GM23338 (cell line): ENCODE results near the gene EVC. TPM values are rescaled to one million over a fixed set of nuclear protein-coding genes. Genes with fewer than 3 reads are reported as not detected.

Experiments
- ATAC-seq: fragments of 200-7000 bp; cut with Tn5 transposase; 3 replicates; pipeline ENCODE4 v1.9.1; 2020
- DNase-seq: peaks from one replicate; pipeline ENCODE4 v3.0.0-alpha.2; 2015; ENCODE audit warnings: low spot score
- H2AFZ ChIP-seq: fragments of 200-600 bp; sonication (generic); 2 replicates; pipeline ENCODE4 v1.8.0; 2016; ENCODE audit warnings: antibody characterized with exemption, mild to moderate bottlenecking, moderate library complexity
- H3F3A ChIP-seq: fragments of 200-600 bp; sonication (generic); replicated peaks from 2 replicates; pipeline ENCODE4 v1.8.0; 2017; ENCODE audit warnings: antibody characterized with exemption, mixed run types, low read depth
- H3K27ac ChIP-seq: fragments of 200-600 bp; sonication (generic); 2 replicates; pipeline ENCODE4 v1.6.1; 2016; ENCODE audit warnings: low read depth
- H3K27me3 ChIP-seq: fragments of 200-600 bp; sonication (generic); 2 replicates; pipeline ENCODE4 v1.8.0; 2016; ENCODE audit warnings: mild to moderate bottlenecking, mixed run types, moderate library complexity; ENCODE audit not compliant: insufficient read depth
- H3K36me3 ChIP-seq: fragments of 200-600 bp; sonication (generic); 2 replicates; pipeline ENCODE4 v1.8.0; 2016; ENCODE audit warnings: mild to moderate bottlenecking; ENCODE audit not compliant: insufficient read depth
- H3K4me1 ChIP-seq: fragments of 200-600 bp; sonication (generic); 2 replicates; pipeline ENCODE4 v1.8.0; 2016; ENCODE audit warnings: mild to moderate bottlenecking, moderate library complexity; ENCODE audit not compliant: insufficient read depth
- H3K4me2 ChIP-seq: fragments of 200-600 bp; sonication (generic); 2 replicates; pipeline ENCODE4 v1.7.1; 2017; ENCODE audit warnings: mixed run types
- H3K4me3 ChIP-seq: fragments of 200-600 bp; sonication (generic); 2 replicates; pipeline ENCODE4 v1.6.1; 2016; ENCODE audit warnings: mixed run types
- H3K79me2 ChIP-seq: fragments of 200-600 bp; sonication (generic); replicated peaks from 2 replicates; pipeline ENCODE4 v1.8.0; 2017; ENCODE audit warnings: mild to moderate bottlenecking; ENCODE audit not compliant: insufficient read depth
- H3K9me2 ChIP-seq: fragments of 200-600 bp; sonication (generic); 2 replicates; pipeline ENCODE4 v1.8.0; 2017; ENCODE audit not compliant: insufficient read depth
- H4K20me1 ChIP-seq: fragments of 200-600 bp; sonication (generic); replicated peaks from 2 replicates; pipeline ENCODE4 v1.8.0; 2017; ENCODE audit warnings: mild to moderate bottlenecking; ENCODE audit not compliant: insufficient read depth
- H3K27ac Mint-ChIP-seq: 2 replicates; pipeline ENCODE4 v1.8.0; 2020; ENCODE audit warnings: inconsistent platforms, mild to moderate bottlenecking, moderate library complexity, mixed read lengths
- H3K27me3 Mint-ChIP-seq: 3 replicates; pipeline ENCODE4 v1.8.0; 2022; ENCODE audit warnings: low read depth, mild to moderate bottlenecking, moderate library complexity, mixed read lengths, inconsistent platforms; ENCODE audit not compliant: insufficient read depth, poor library complexity
- H3K36me3 Mint-ChIP-seq: 3 replicates; pipeline ENCODE4 v1.8.0; 2021; ENCODE audit warnings: low read depth, mild to moderate bottlenecking, inconsistent platforms, moderate library complexity, mixed read lengths
- H3K4me1 Mint-ChIP-seq: 3 replicates; pipeline ENCODE4 v1.8.0; 2020; ENCODE audit warnings: mild to moderate bottlenecking, inconsistent platforms, mixed read lengths
- H3K4me3 Mint-ChIP-seq: 3 replicates; pipeline ENCODE4 v1.8.0; 2021; ENCODE audit warnings: moderate library complexity, mild to moderate bottlenecking, inconsistent platforms, mixed read lengths
- H3K9me3 Mint-ChIP-seq: 3 replicates; pipeline ENCODE4 v1.8.0; 2020; ENCODE audit warnings: moderate library complexity, mild to moderate bottlenecking, inconsistent platforms, mixed read lengths
- CREB1 ChIP-seq: fragments of 250-450 bp; sonication (Bioruptor Pico); IDR thresholded peaks from 2 replicates; pipeline ENCODE4 v1.5.0; 2020; ENCODE audit warnings: low read depth, mild to moderate bottlenecking, moderate library complexity
- EZH2 ChIP-seq: fragments of 200-600 bp; sonication (generic); IDR thresholded peaks from one replicate; pipeline ENCODE4 v1.8.0; 2017; ENCODE audit warnings: antibody characterized with exemption, mild to moderate bottlenecking, low read depth; ENCODE audit not compliant: unreplicated experiment
- JUNB ChIP-seq: IDR thresholded peaks from one replicate; pipeline ENCODE4 v1.6.1; 2016; ENCODE audit warnings: antibody characterized with exemption; ENCODE audit not compliant: unreplicated experiment
- ZNF114 ChIP-seq: fragments of 250-450 bp; sonication (Bioruptor Pico); IDR thresholded peaks from 2 replicates; pipeline ENCODE4 v1.5.0; 2020; ENCODE audit warnings: mild to moderate bottlenecking, moderate library complexity
- ZNF331 ChIP-seq: fragments of 250-450 bp; sonication (Bioruptor Pico); IDR thresholded peaks from 2 replicates; pipeline ENCODE4 v1.5.0; 2020; ENCODE audit warnings: low read depth, mild to moderate bottlenecking, moderate library complexity
- polyA plus RNA-seq: library from polyadenylated mRNA; unstranded; fragments of >200 nt; fragmentation: Nextera tagmentation; extraction: Ambion mirVana; gene quantifications from 2 replicates; pipeline ENCODE4 v1.2.1, GENCODE V29; 2016
- total RNA-seq: library from RNA; depleted of rRNA; stranded (reverse); fragments of >200 nt; shearing (Covaris generic); gene quantifications from 2 replicates; pipeline ENCODE4 v1.2.3, GENCODE V29; 2014
- TF ChIP-seq, protein P1 (sequence below): fragments of 250-450 bp; sonication (Bioruptor Pico); IDR thresholded peaks from 2 replicates; pipeline ENCODE4 v1.5.0; 2020; ENCODE audit warnings: mild to moderate bottlenecking, moderate library complexity
- TF ChIP-seq, protein P2 (sequence below): IDR thresholded peaks from 2 replicates; pipeline ENCODE4 v1.6.1; 2016; ENCODE audit warnings: antibody characterized with exemption

EVC gene
- total and polyA plus RNA-seq, 2 experiments from 2014 or later, result 1.7 to 12.8 TPM

DNA sequence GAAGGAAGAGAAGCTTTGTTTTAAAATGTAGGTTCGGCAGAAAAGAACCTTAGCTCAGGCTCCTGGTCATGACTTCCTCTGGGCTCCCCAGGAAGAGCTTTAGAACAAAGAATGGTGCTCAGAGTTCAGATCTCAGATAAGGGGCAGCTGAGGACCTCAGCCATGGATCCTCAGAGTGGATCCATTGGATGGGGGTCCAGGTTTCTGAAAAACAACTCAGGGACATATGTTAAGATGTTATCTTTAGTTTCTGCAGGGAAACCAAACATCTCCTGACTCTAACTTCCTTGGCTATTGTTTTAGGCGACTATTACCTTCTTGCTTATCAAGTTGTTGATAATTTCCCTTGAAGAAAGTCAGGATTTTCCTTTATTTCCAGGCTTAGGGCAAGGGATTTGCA, 5.4 kb downstream of the EVC start (continued):
- TF ChIP-seq, protein P1, sequence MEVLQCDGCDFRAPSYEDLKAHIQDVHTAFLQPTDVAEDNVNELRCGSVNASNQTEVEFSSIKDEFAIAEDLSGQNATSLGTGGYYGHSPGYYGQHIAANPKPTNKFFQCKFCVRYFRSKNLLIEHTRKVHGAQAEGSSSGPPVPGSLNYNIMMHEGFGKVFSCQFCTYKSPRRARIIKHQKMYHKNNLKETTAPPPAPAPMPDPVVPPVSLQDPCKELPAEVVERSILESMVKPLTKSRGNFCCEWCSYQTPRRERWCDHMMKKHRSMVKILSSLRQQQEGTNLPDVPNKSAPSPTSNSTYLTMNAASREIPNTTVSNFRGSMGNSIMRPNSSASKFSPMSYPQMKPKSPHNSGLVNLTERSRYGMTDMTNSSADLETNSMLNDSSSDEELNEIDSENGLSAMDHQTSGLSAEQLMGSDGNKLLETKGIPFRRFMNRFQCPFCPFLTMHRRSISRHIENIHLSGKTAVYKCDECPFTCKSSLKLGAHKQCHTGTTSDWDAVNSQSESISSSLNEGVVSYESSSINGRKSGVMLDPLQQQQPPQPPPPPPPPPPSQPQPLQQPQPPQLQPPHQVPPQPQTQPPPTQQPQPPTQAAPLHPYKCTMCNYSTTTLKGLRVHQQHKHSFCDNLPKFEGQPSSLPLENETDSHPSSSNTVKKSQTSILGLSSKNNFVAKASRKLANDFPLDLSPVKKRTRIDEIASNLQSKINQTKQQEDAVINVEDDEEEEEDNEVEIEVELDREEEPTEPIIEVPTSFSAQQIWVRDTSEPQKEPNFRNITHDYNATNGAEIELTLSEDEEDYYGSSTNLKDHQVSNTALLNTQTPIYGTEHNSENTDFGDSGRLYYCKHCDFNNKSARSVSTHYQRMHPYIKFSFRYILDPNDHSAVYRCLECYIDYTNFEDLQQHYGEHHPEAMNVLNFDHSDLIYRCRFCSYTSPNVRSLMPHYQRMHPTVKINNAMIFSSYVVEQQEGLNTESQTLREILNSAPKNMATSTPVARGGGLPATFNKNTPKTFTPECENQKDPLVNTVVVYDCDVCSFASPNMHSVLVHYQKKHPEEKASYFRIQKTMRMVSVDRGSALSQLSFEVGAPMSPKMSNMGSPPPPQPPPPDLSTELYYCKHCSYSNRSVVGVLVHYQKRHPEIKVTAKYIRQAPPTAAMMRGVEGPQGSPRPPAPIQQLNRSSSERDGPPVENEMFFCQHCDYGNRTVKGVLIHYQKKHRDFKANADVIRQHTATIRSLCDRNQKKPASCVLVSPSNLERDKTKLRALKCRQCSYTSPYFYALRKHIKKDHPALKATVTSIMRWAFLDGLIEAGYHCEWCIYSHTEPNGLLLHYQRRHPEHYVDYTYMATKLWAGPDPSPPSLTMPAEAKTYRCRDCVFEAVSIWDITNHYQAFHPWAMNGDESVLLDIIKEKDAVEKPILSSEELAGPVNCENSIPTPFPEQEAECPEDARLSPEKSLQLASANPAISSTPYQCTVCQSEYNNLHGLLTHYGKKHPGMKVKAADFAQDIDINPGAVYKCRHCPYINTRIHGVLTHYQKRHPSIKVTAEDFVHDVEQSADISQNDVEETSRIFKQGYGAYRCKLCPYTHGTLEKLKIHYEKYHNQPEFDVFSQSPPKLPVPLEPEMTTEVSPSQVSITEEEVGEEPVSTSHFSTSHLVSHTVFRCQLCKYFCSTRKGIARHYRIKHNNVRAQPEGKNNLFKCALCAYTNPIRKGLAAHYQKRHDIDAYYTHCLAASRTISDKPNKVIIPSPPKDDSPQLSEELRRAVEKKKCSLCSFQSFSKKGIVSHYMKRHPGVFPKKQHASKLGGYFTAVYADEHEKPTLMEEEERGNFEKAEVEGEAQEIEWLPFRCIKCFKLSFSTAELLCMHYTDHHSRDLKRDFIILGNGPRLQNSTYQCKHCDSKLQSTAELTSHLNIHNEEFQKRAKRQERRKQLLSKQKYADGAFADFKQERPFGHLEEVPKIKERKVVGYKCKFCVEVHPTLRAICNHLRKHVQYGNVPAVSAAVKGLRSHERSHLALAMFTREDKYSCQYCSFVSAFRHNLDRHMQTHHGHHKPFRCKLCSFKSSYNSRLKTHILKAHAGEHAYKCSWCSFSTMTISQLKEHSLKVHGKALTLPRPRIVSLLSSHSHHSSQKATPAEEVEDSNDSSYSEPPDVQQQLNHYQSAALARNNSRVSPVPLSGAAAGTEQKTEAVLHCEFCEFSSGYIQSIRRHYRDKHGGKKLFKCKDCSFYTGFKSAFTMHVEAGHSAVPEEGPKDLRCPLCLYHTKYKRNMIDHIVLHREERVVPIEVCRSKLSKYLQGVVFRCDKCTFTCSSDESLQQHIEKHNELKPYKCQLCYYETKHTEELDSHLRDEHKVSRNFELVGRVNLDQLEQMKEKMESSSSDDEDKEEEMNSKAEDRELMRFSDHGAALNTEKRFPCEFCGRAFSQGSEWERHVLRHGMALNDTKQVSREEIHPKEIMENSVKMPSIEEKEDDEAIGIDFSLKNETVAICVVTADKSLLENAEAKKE (CRISPR knock-in tag), result no peak
- TF ChIP-seq ZNF114 (no peak), JUNB (no peak)
- TF ChIP-seq, protein P2, sequence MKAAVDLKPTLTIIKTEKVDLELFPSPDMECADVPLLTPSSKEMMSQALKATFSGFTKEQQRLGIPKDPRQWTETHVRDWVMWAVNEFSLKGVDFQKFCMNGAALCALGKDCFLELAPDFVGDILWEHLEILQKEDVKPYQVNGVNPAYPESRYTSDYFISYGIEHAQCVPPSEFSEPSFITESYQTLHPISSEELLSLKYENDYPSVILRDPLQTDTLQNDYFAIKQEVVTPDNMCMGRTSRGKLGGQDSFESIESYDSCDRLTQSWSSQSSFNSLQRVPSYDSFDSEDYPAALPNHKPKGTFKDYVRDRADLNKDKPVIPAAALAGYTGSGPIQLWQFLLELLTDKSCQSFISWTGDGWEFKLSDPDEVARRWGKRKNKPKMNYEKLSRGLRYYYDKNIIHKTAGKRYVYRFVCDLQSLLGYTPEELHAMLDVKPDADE, result no peak

DNA sequence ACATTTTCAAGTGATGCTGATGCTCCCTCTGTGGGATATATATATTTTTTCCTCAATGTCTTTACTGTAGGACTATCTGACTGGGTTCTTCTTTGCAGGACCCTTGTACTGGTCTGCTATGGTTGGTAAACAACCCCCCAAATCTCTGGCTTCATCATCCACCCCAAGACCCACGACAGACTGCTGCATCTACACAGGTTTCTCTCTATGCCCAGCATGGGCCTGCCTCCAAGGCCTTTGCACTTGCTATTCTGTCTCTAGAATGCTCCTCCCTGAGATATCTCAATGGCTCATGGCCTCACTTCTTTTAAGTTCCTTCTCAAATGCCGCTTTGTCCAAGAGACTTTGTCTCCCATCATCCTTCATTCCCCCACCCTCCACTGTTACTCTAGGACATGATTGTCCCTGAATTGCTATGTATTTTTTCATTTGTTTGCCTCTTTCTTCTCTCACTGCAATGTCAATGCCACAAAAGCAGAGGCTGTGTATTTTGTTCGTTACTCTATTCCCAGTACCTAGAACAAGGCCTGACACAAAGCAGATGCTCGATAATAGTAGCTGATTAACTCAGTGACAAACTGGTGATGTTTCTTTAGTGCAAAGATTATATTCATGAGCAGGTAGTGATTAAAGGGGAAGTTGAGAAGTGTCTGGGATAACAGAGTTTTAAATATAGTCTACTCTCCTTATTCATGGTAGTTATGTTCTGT, 6.6 kb downstream of the EVC start:
- peaks cover 8% of the 10 kb centered on the region for H3K9me3 Mint-ChIP-seq
- no peak overlapping the region for H3K4me2 ChIP-seq
- H3K27me3 Mint-ChIP-seq, result peaks cover 2% of the 10 kb centered on the region
- H3K27ac Mint-ChIP-seq, result no peak overlapping the region
- TF ChIP-seq ZNF331 (CRISPR knock-in tag), result no peak
- TF ChIP-seq, protein P1 (CRISPR knock-in tag), result no peak
- TF ChIP-seq EZH2, result no peak
- TF ChIP-seq CREB1 (CRISPR knock-in tag), result no peak
- no peak for TF ChIP-seq ZNF114
- no peaks in the 10 kb centered on the region for H3K36me3 ChIP-seq
- no peaks in the 10 kb centered on the region; the same call in 1 of the 2 replicates for H3K4me1 ChIP-seq
- H3F3A ChIP-seq, result no peaks in the 10 kb centered on the region
- H4K20me1 ChIP-seq, result no peaks in the 10 kb centered on the region; the same call in none of the 2 replicates
- DNase-seq (no peak), ATAC-seq (no peak)
- H3K4me3 ChIP-seq, result no peak overlapping the region
- H3K9me2 ChIP-seq, result no peaks in the 10 kb centered on the region
- no peak overlapping the region for H3K4me3 Mint-ChIP-seq
- peaks cover 21% of the 10 kb centered on the region for H3K36me3 Mint-ChIP-seq
- H2AFZ ChIP-seq, result no peak overlapping the region
- H3K79me2 ChIP-seq, result peaks cover 5% of the 10 kb centered on the region; the same call in 1 of the 2 replicates
- H3K27ac ChIP-seq, result no peak overlapping the region
- H3K4me1 Mint-ChIP-seq, result peaks cover 14% of the 10 kb centered on the region
- peaks cover 7% of the 10 kb centered on the region for H3K27me3 ChIP-seq
